ENCODE results near the gene TOR3A.
A peak's percentile ranks its signal among the peaks of the same experiment; 100 is the strongest.
"Not testable (repeated sequence)": the region's sequence is repeated elsewhere in the genome, so short reads cannot be mapped to it uniquely, and the experiment has no call there.

The TOR3A gene

GRCh38 chr1:179126338-179127060 lies 44.6 kb downstream of the TOR3A start:
- H3K27me3 ChIP-seq (ENCODE audit: control insufficient read depth in 5 of 5, insufficient read depth in 4 of 5, low read length in 5 of 5) = no peaks in the 10 kb centered on the region
- H3K4me1 ChIP-seq (ENCODE audit: control insufficient read depth in 5 of 5, insufficient read depth in 5 of 5, low read length in 5 of 5) = peaks cover 2 to 18% (median 11%) of the 10 kb centered on the region in 5 donors
- no peak overlapping the region for H3K9ac ChIP-seq (ENCODE audit: low read length in 5 of 5)
- H3K9me3 ChIP-seq (ENCODE audit: control insufficient read depth in 5 of 5, low read length in 5 of 5) = no peaks in the 10 kb centered on the region
- peak overlapping the region; percentile 43 for H3K27ac ChIP-seq (ENCODE audit: low read depth, low read length)
- no peak overlapping the region for H3K4me3 ChIP-seq (ENCODE audit: low read depth in 1 of 5, low read length in 5 of 5)
- H3K36me3 ChIP-seq (ENCODE audit: control insufficient read depth in 5 of 5, insufficient read depth in 5 of 5, low read length in 5 of 5) = peaks cover 3 to 22% (median 10%) of the 10 kb centered on the region in 5 donors

- peaks cover 2 to 21% (median 8%) of the 10 kb centered on the region in 5 donors for H3K36me3 ChIP-seq (ENCODE audit: control insufficient read depth in 5 of 5, insufficient read depth in 5 of 5, low read length in 5 of 5)
- peaks cover 2 to 18% (median 11%) of the 10 kb centered on the region in 5 donors for H3K4me1 ChIP-seq (ENCODE audit: control insufficient read depth in 5 of 5, insufficient read depth in 5 of 5, low read length in 5 of 5)
- H3K27ac ChIP-seq (ENCODE audit: low read depth, low read length) = peak overlapping the region; percentile 43
- H3K27me3 ChIP-seq (ENCODE audit: control insufficient read depth in 5 of 5, insufficient read depth in 4 of 5, low read length in 5 of 5) = no peaks in the 10 kb centered on the region
- no peaks in the 10 kb centered on the region for H3K9me3 ChIP-seq (ENCODE audit: control insufficient read depth in 5 of 5, low read length in 5 of 5)
- no peak overlapping the region for H3K4me3 ChIP-seq (ENCODE audit: low read depth in 1 of 5, low read length in 5 of 5)
- no peak overlapping the region for H3K9ac ChIP-seq (ENCODE audit: low read length in 5 of 5)
These were observed 45.5 kb downstream of the TOR3A start for GRCh38 chr1:179127163-179127895.

GRCh38 chr1:179128520-179128919 lies 46.6 kb downstream of the TOR3A start:
- Histone ChIP-seq H3K9ac (ENCODE audit: low read length in 5 of 5) (no peak overlapping the region), H3K27ac (ENCODE audit: low read depth, low read length) (no peak overlapping the region), H3K36me3 (ENCODE audit: control insufficient read depth in 5 of 5, insufficient read depth in 5 of 5, low read length in 5 of 5) (peaks cover 0 to 15% (median 7%) of the 10 kb centered on the region in 5 donors), H3K4me1 (ENCODE audit: control insufficient read depth in 5 of 5, insufficient read depth in 5 of 5, low read length in 5 of 5) (peaks cover 2 to 18% (median 11%) of the 10 kb centered on the region in 5 donors), H3K9me3 (ENCODE audit: control insufficient read depth in 5 of 5, low read length in 5 of 5) (no peaks in the 10 kb centered on the region), H3K27me3 (ENCODE audit: control insufficient read depth in 5 of 5, insufficient read depth in 4 of 5, low read length in 5 of 5) (no peaks in the 10 kb centered on the region), H3K4me3 (ENCODE audit: low read depth in 1 of 5, low read length in 5 of 5) (no peak overlapping the region)

- H3K9ac ChIP-seq (ENCODE audit: low read length in 5 of 5) = peak overlapping the region in 1 of 5 donors; percentile 12
- peak overlapping the region; percentile 47 to 69 (median 56) for H3K4me3 ChIP-seq (ENCODE audit: low read depth in 1 of 5, low read length in 5 of 5)
These were observed 48.0 kb downstream of the TOR3A start for GRCh38 chr1:179129702-179130473.

GRCh38 chr1:179135168-179135567 lies 53.3 kb downstream of the TOR3A start:
- not testable (repeated sequence) for H3K36me3 ChIP-seq (ENCODE audit: control insufficient read depth in 5 of 5, insufficient read depth in 5 of 5, low read length in 5 of 5); H3K4me3 ChIP-seq (ENCODE audit: low read depth in 1 of 5, low read length in 5 of 5); H3K9me3 ChIP-seq (ENCODE audit: control insufficient read depth in 5 of 5, low read length in 5 of 5); H3K27me3 ChIP-seq (ENCODE audit: control insufficient read depth in 5 of 5, insufficient read depth in 4 of 5, low read length in 5 of 5); H3K9ac ChIP-seq (ENCODE audit: low read length in 5 of 5); H3K4me1 ChIP-seq (ENCODE audit: control insufficient read depth in 5 of 5, insufficient read depth in 5 of 5, low read length in 5 of 5); H3K27ac ChIP-seq (ENCODE audit: low read depth, low read length)

More at GRCh38 chr1:179129702-179130473, 48.0 kb downstream of the TOR3A start:
- H3K9me3 ChIP-seq (ENCODE audit: control insufficient read depth in 5 of 5, low read length in 5 of 5) = no peaks in the 10 kb centered on the region
- no peaks in the 10 kb centered on the region for H3K27me3 ChIP-seq (ENCODE audit: control insufficient read depth in 5 of 5, insufficient read depth in 4 of 5, low read length in 5 of 5)
- peak overlapping the region; percentile 31 for H3K27ac ChIP-seq (ENCODE audit: low read depth, low read length)
- H3K4me1 ChIP-seq (ENCODE audit: control insufficient read depth in 5 of 5, insufficient read depth in 5 of 5, low read length in 5 of 5) = peaks cover 2 to 18% (median 11%) of the 10 kb centered on the region in 5 donors
- peaks cover 0 to 14% (median 7%) of the 10 kb centered on the region in 5 donors for H3K36me3 ChIP-seq (ENCODE audit: control insufficient read depth in 5 of 5, insufficient read depth in 5 of 5, low read length in 5 of 5)

- not testable (repeated sequence) for H3K4me3 ChIP-seq (ENCODE audit: low read depth in 1 of 5, low read length in 5 of 5); H3K36me3 ChIP-seq (ENCODE audit: control insufficient read depth in 5 of 5, insufficient read depth in 5 of 5, low read length in 5 of 5); H3K9ac ChIP-seq (ENCODE audit: low read length in 5 of 5); H3K27me3 ChIP-seq (ENCODE audit: control insufficient read depth in 5 of 5, insufficient read depth in 4 of 5, low read length in 5 of 5); H3K9me3 ChIP-seq (ENCODE audit: control insufficient read depth in 5 of 5, low read length in 5 of 5); H3K27ac ChIP-seq (ENCODE audit: low read depth, low read length); H3K4me1 ChIP-seq (ENCODE audit: control insufficient read depth in 5 of 5, insufficient read depth in 5 of 5, low read length in 5 of 5)
These were observed 53.8 kb downstream of the TOR3A start for GRCh38 chr1:179135707-179136106.

GRCh38 chr1:179137617-179138255 lies 55.9 kb downstream of the TOR3A start:
- Histone ChIP-seq H3K4me1 (ENCODE audit: control insufficient read depth in 5 of 5, insufficient read depth in 5 of 5, low read length in 5 of 5) (peaks cover 0 to 14% (median 6%) of the 10 kb centered on the region in 5 donors), H3K4me3 (ENCODE audit: low read depth in 1 of 5, low read length in 5 of 5) (no peak overlapping the region), H3K27ac (ENCODE audit: low read depth, low read length) (no peak overlapping the region)

GRCh38 chr1:179138755-179139154 lies 56.9 kb downstream of the TOR3A start:
- not testable (repeated sequence) for H3K27me3 ChIP-seq (ENCODE audit: control insufficient read depth in 5 of 5, insufficient read depth in 4 of 5, low read length in 5 of 5); H3K9ac ChIP-seq (ENCODE audit: low read length in 5 of 5); H3K36me3 ChIP-seq (ENCODE audit: control insufficient read depth in 5 of 5, insufficient read depth in 5 of 5, low read length in 5 of 5); H3K9me3 ChIP-seq (ENCODE audit: control insufficient read depth in 5 of 5, low read length in 5 of 5); H3K27ac ChIP-seq (ENCODE audit: low read depth, low read length); H3K4me3 ChIP-seq (ENCODE audit: low read depth in 1 of 5, low read length in 5 of 5)
- peaks cover 0 to 16% (median 9%) of the 10 kb centered on the region in 5 donors for H3K4me1 ChIP-seq (ENCODE audit: control insufficient read depth in 5 of 5, insufficient read depth in 5 of 5, low read length in 5 of 5)

More at GRCh38 chr1:179137617-179138255, 55.9 kb downstream of the TOR3A start:
- no peaks in the 10 kb centered on the region for H3K36me3 ChIP-seq (ENCODE audit: control insufficient read depth in 5 of 5, insufficient read depth in 5 of 5, low read length in 5 of 5)
- no peaks in the 10 kb centered on the region for H3K27me3 ChIP-seq (ENCODE audit: control insufficient read depth in 5 of 5, insufficient read depth in 4 of 5, low read length in 5 of 5)
- H3K9me3 ChIP-seq (ENCODE audit: control insufficient read depth in 5 of 5, low read length in 5 of 5) = no peaks in the 10 kb centered on the region
- no peak overlapping the region for H3K9ac ChIP-seq (ENCODE audit: low read length in 5 of 5)

- Histone ChIP-seq H3K9me3 (ENCODE audit: control insufficient read depth in 5 of 5, low read length in 5 of 5) (no peaks in the 10 kb centered on the region), H3K27ac (ENCODE audit: low read depth, low read length) (peak overlapping the region; percentile 93), H3K9ac (ENCODE audit: low read length in 5 of 5) (peak overlapping the region in 3 of 5 donors; percentile 58 to 77 (median 74)), H3K27me3 (ENCODE audit: control insufficient read depth in 5 of 5, insufficient read depth in 4 of 5, low read length in 5 of 5) (no peaks in the 10 kb centered on the region), H3K36me3 (ENCODE audit: control insufficient read depth in 5 of 5, insufficient read depth in 5 of 5, low read length in 5 of 5) (no peaks in the 10 kb centered on the region), H3K4me3 (ENCODE audit: low read depth in 1 of 5, low read length in 5 of 5) (peak overlapping the region; percentile 10 to 74 (median 62)), H3K4me1 (ENCODE audit: control insufficient read depth in 5 of 5, insufficient read depth in 5 of 5, low read length in 5 of 5) (peaks cover 0 to 16% (median 9%) of the 10 kb centered on the region in 5 donors)
These were observed 59.9 kb downstream of the TOR3A start for GRCh38 chr1:179141592-179142251.

All from subcutaneous abdominal adipose tissue (tissue), 5 donors.